HG03439 (cell line): ENCODE data around the gene FOXC1.

Experiments used
- ATAC-seq: cut with Tn5 transposase; IDR thresholded peaks from one replicate; pipeline ENCODE4 v1.9.1; 2021; ENCODE audit warnings: mild to moderate bottlenecking, moderate library complexity; ENCODE audit not compliant: unreplicated experiment

The FOXC1 gene

GRCh38 chr6:1622851-1623768 is 13.4 kb downstream of the FOXC1 start:
- no peak for ATAC-seq

- no peak for ATAC-seq
Observed at GRCh38 chr6:1623769-1624057, 14.0 kb downstream of the FOXC1 start.

GRCh38 chr6:1624058-1624850 is 14.5 kb downstream of the FOXC1 start:
- ATAC-seq, result no peak

GRCh38 chr6:1624851-1625781 is 15.4 kb downstream of the FOXC1 start:
- ATAC-seq, result no peak

GRCh38 chr6:1625794-1626435 is 16.2 kb downstream of the FOXC1 start:
- no peak for ATAC-seq

- no peak for ATAC-seq
Observed at GRCh38 chr6:1626481-1626880, 16.8 kb downstream of the FOXC1 start.

- ATAC-seq, result no peak
Observed at GRCh38 chr6:1627827-1628560, 18.3 kb downstream of the FOXC1 start.

- ATAC-seq, result no peak
Observed at GRCh38 chr6:1629316-1629715, 19.6 kb downstream of the FOXC1 start.

- ATAC-seq, result no peak
Observed at GRCh38 chr6:1630212-1630770, 20.6 kb downstream of the FOXC1 start.

GRCh38 chr6:1630771-1631217 is 21.1 kb downstream of the FOXC1 start:
- no peak for ATAC-seq

GRCh38 chr6:1631251-1631650 is 21.5 kb downstream of the FOXC1 start:
- ATAC-seq, result no peak

- no peak for ATAC-seq
Observed at GRCh38 chr6:1633366-1634021, 23.8 kb downstream of the FOXC1 start.

GRCh38 chr6:1634081-1634480 is 24.4 kb downstream of the FOXC1 start:
- no peak for ATAC-seq

- no peak for ATAC-seq
Observed at GRCh38 chr6:1635305-1636010, 25.7 kb downstream of the FOXC1 start.

GRCh38 chr6:1636272-1636825 is 26.6 kb downstream of the FOXC1 start:
- ATAC-seq, result no peak

- no peak for ATAC-seq
Observed at GRCh38 chr6:1636971-1637871, 27.5 kb downstream of the FOXC1 start.

GRCh38 chr6:1639430-1639829 is 29.7 kb downstream of the FOXC1 start:
- ATAC-seq, result no peak
